HepG2 (cell line): ENCODE results near the gene SIX4. TPM values are rescaled to one million over a fixed set of nuclear protein-coding genes. Genes with fewer than 3 reads are reported as not detected.

Experiments
- HDAC6 ChIP-seq: fragments of 200-600 bp; sonication (generic); IDR thresholded peaks from 2 replicates; pipeline ENCODE4 v1.7.0; 2017; ENCODE audit warnings: mild to moderate bottlenecking, antibody characterized with exemption, low read length, low read depth
- HNRNPUL1 ChIP-seq: fragments of 200-400 bp; formaldehyde crosslinking; IDR thresholded peaks from 2 replicates; pipeline ENCODE4 v1.6.1; 2017; ENCODE audit warnings: low read depth, mild to moderate bottlenecking, low read length, moderate library complexity
- IKZF1 ChIP-seq: fragments of 450-650 bp; IDR thresholded peaks from 2 replicates; pipeline ENCODE4 v1.7.1; 2016
- KMT2A ChIP-seq: sonication (generic); formaldehyde crosslinking; IDR thresholded peaks from 2 replicates; pipeline ENCODE4 v1.4.0; 2020; ENCODE audit warnings: missing genetic modification reagents
- MED8 ChIP-seq: sonication (generic); formaldehyde crosslinking; IDR thresholded peaks from 2 replicates; pipeline ENCODE4 v1.8.1; 2023; ENCODE audit warnings: mild to moderate bottlenecking, missing genetic modification reagents; ENCODE audit not compliant: insufficient replicate concordance
- RFXAP ChIP-seq: sonication (generic); formaldehyde crosslinking; IDR thresholded peaks from 2 replicates; pipeline ENCODE4 v1.4.0; 2020; ENCODE audit warnings: missing genetic modification reagents, borderline replicate concordance
- SPEN ChIP-seq: sonication (generic); formaldehyde crosslinking; IDR thresholded peaks from 2 replicates; pipeline ENCODE4 v1.5.1; 2020; ENCODE audit warnings: low read depth, mild to moderate bottlenecking, missing genetic modification reagents
- ZFX ChIP-seq: sonication (generic); formaldehyde crosslinking; IDR thresholded peaks from 2 replicates; pipeline ENCODE4 v1.4.0; 2020; ENCODE audit warnings: mild to moderate bottlenecking, low read depth, missing genetic modification reagents, moderate library complexity
- ZNF232 ChIP-seq: sonication (generic); formaldehyde crosslinking; IDR thresholded peaks from 2 replicates; pipeline ENCODE4 v1.4.0; 2020; ENCODE audit warnings: missing genetic modification reagents, borderline replicate concordance
- ZNF292 ChIP-seq: sonication (generic); formaldehyde crosslinking; IDR thresholded peaks from 2 replicates; pipeline ENCODE4 v1.8.1; 2022; ENCODE audit warnings: mild to moderate bottlenecking, low read depth, missing genetic modification reagents, borderline replicate concordance
- ZNF501 ChIP-seq: sonication (generic); formaldehyde crosslinking; IDR thresholded peaks from 2 replicates; pipeline ENCODE4 v1.5.1; 2020; ENCODE audit warnings: mild to moderate bottlenecking, moderate library complexity, missing genetic modification reagents
- ZNF563 ChIP-seq: sonication (generic); formaldehyde crosslinking; IDR thresholded peaks from 2 replicates; pipeline ENCODE4 v1.8.0; 2022; ENCODE audit warnings: mild to moderate bottlenecking, moderate library complexity, missing genetic modification reagents
- ZNF607 ChIP-seq: sonication (generic); formaldehyde crosslinking; IDR thresholded peaks from 2 replicates; pipeline ENCODE4 v1.5.1; 2020; ENCODE audit warnings: missing genetic modification reagents, mild to moderate bottlenecking, borderline replicate concordance
- ZNF619 ChIP-seq: sonication (generic); formaldehyde crosslinking; IDR thresholded peaks from 2 replicates; pipeline ENCODE4 v1.4.0; 2020; ENCODE audit warnings: mild to moderate bottlenecking, missing genetic modification reagents
- ZNF7 ChIP-seq: IDR thresholded peaks from 2 replicates; pipeline ENCODE4 v1.6.1; 2016; ENCODE audit warnings: missing biosample characterization, missing genetic modification reagents
- ZNF713 ChIP-seq: sonication (generic); formaldehyde crosslinking; IDR thresholded peaks from 2 replicates; pipeline ENCODE4 v1.4.0; 2020; ENCODE audit warnings: mild to moderate bottlenecking, missing genetic modification reagents
- ZNF770 ChIP-seq: sonication (generic); formaldehyde crosslinking; IDR thresholded peaks from 2 replicates; pipeline ENCODE4 v1.5.0; 2020; ENCODE audit warnings: mild to moderate bottlenecking, missing genetic modification reagents
- ZSCAN21 ChIP-seq: sonication (generic); formaldehyde crosslinking; IDR thresholded peaks from 2 replicates; pipeline ENCODE4 v1.8.0; 2022; ENCODE audit warnings: mild to moderate bottlenecking, missing genetic modification reagents, moderate library complexity, borderline replicate concordance
- ZSCAN29 ChIP-seq: sonication (generic); formaldehyde crosslinking; conservative IDR thresholded peaks from 2 replicates; pipeline ENCODE4 v1.4.0; 2020; ENCODE audit warnings: mild to moderate bottlenecking, missing genetic modification reagents
- ZZZ3 ChIP-seq: sonication (generic); formaldehyde crosslinking; IDR thresholded peaks from 2 replicates; pipeline ENCODE4 v1.4.0; 2020; ENCODE audit warnings: missing genetic modification reagents, mild to moderate bottlenecking, borderline replicate concordance
- polyA plus RNA-seq, 8 experiments: library from polyadenylated mRNA; depleted of rRNA in 3 of 8; stranded (reverse) in 7 of 8; unstranded in 1 of 8; fragments of >200 nt; fragmentation: Illumina TruSeq in 4 of 8; extraction: Trizol in 4 of 8; gene quantifications; 2 replicates each; pipeline versions ENCODE4 v1.2.1 to v1.2.3, GENCODE V29; 2011 to 2016; ENCODE audit warnings: low read depth in 4 of 8, missing spikeins in 1 of 8, mixed read lengths in 1 of 8; ENCODE audit not compliant: insufficient read depth in 1 of 8
- total RNA-seq, 5 experiments: library from RNA; depleted of rRNA; stranded (reverse); fragments of >200 nt; fragmentation: Illumina TruSeq; extraction: Trizol; gene quantifications; 2 replicates each; pipeline ENCODE4 v1.2.3, GENCODE V29; 2016; ENCODE audit warnings: low read depth in 1 of 5
- TF ChIP-seq, protein P1 (sequence below): sonication (generic); formaldehyde crosslinking; IDR thresholded peaks from 2 replicates; pipeline ENCODE4 v1.8.1; 2023; ENCODE audit warnings: missing genetic modification reagents, inconsistent platforms, borderline replicate concordance
- TF ChIP-seq, protein P2 (sequence below): sonication (generic); formaldehyde crosslinking; IDR thresholded peaks from 2 replicates; pipeline ENCODE4 v1.5.0; 2020; ENCODE audit warnings: missing genetic modification reagents
- TF ChIP-seq, protein P3 (sequence below): sonication (generic); formaldehyde crosslinking; IDR thresholded peaks from 2 replicates; pipeline ENCODE4 v1.4.0; 2020; ENCODE audit warnings: missing genetic modification reagents

SIX4 gene
- total and polyA plus RNA-seq, 2 of the 13 experiments (the other 11 are each of a cell fraction or from before 2014, with no cell fraction given): 5.0 to 6.0 TPM

DNA sequence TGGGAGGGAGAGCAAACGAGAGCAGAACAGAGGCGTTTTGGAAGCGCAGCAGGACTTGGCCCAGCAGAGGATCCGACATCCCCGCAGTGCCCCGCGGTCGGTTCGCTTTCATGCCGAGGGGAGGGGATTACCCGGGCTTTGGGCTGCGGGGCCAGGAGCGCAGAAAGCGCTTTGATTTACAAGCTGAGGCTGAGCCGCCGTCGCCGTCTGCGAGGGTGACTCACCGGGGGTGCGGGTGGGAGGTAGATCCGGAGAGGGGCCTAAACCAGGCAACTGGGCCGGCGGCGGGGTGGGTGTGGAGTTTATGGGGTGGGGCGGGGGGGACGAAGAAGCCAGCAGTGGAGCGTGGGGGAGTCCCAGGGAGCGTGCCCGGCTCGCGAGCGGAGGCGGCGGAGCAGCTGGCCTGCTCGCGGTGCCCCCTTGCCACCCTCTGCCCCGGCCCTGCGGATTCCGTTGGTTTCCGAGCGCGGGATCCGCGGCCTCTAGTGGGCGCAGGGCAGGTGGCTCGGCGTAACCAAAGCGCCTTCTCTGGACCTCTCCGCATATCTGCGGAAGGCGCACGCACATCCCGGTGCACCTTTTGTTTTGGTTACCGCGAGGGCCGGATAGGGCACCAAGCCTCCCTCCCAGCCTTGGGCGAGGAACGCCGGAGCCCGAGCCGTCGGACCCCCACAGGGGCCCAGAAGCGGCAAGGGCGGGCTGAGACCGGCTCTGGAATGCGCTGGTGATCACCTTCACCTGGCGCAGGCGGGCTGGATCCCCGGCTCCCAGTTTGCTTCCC, 2.6 kb downstream of the SIX4 start (continued):
- 0 out of 2 replicates have a peak, but pooled peaks have one; percentile 34 for TF ChIP-seq HDAC6
- TF ChIP-seq ZNF619: no peak
- no peak for TF ChIP-seq HNRNPUL1
- TF ChIP-seq MED8 (CRISPR knock-in tag): peak; percentile 25
- no peak for TF ChIP-seq ZNF770 (CRISPR knock-in tag)
- TF ChIP-seq ZZZ3: no peak
- TF ChIP-seq ZNF232: peak; percentile 12; the same call in 1 of the 2 replicates
- peak; percentile 72 for TF ChIP-seq ZNF292 (CRISPR knock-in tag)
- TF ChIP-seq ZNF563 (CRISPR knock-in tag): no peak; the same call in 1 of the 2 replicates
- TF ChIP-seq ZNF607 (CRISPR knock-in tag): 0 out of 2 replicates have a peak, but pooled peaks have one; percentile 26
- 0 out of 2 replicates have a peak, but pooled peaks have one; percentile 38 for TF ChIP-seq ZSCAN21 (CRISPR knock-in tag)
- TF ChIP-seq, protein P1, sequence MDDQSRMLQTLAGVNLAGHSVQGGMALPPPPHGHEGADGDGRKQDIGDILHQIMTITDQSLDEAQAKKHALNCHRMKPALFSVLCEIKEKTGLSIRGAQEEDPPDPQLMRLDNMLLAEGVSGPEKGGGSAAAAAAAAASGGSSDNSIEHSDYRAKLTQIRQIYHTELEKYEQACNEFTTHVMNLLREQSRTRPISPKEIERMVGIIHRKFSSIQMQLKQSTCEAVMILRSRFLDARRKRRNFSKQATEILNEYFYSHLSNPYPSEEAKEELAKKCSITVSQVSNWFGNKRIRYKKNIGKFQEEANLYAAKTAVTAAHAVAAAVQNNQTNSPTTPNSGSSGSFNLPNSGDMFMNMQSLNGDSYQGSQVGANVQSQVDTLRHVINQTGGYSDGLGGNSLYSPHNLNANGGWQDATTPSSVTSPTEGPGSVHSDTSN: no peak
- TF ChIP-seq, protein P2, sequence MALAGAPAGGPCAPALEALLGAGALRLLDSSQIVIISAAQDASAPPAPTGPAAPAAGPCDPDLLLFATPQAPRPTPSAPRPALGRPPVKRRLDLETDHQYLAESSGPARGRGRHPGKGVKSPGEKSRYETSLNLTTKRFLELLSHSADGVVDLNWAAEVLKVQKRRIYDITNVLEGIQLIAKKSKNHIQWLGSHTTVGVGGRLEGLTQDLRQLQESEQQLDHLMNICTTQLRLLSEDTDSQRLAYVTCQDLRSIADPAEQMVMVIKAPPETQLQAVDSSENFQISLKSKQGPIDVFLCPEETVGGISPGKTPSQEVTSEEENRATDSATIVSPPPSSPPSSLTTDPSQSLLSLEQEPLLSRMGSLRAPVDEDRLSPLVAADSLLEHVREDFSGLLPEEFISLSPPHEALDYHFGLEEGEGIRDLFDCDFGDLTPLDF (CRISPR knock-in tag): peak; percentile 1; the same call in 1 of the 2 replicates
- no peak for TF ChIP-seq ZNF501 (CRISPR knock-in tag)
- no peak for TF ChIP-seq IKZF1
- TF ChIP-seq, protein P3, sequence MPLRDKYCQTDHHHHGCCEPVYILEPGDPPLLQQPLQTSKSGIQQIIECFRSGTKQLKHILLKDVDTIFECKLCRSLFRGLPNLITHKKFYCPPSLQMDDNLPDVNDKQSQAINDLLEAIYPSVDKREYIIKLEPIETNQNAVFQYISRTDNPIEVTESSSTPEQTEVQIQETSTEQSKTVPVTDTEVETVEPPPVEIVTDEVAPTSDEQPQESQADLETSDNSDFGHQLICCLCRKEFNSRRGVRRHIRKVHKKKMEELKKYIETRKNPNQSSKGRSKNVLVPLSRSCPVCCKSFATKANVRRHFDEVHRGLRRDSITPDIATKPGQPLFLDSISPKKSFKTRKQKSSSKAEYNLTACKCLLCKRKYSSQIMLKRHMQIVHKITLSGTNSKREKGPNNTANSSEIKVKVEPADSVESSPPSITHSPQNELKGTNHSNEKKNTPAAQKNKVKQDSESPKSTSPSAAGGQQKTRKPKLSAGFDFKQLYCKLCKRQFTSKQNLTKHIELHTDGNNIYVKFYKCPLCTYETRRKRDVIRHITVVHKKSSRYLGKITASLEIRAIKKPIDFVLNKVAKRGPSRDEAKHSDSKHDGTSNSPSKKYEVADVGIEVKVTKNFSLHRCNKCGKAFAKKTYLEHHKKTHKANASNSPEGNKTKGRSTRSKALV: peak; percentile 98
- TF ChIP-seq ZFX (CRISPR knock-in tag): peak; percentile 72
- TF ChIP-seq ZNF7: no peak
- peak; percentile 71; the same call in 1 of the 2 replicates for TF ChIP-seq KMT2A (CRISPR knock-in tag)
- no peak for TF ChIP-seq ZSCAN29 (CRISPR knock-in tag)
- TF ChIP-seq SPEN (CRISPR knock-in tag): 0 out of 2 replicates have a peak, but pooled peaks have one; percentile 23
- TF ChIP-seq ZNF713 (CRISPR knock-in tag): no peak
- peak; percentile 18; the same call in 1 of the 2 replicates for TF ChIP-seq RFXAP (CRISPR knock-in tag)
